Progenitor cell of endocrine pancreas (in vitro differentiated cells): ENCODE measurements around the gene CACNB4. TPM values are rescaled to one million over a fixed set of nuclear protein-coding genes. Genes with fewer than 3 reads are reported as not detected.

Experiments
- DNase-seq: peaks from one replicate; pipeline ENCODE4 v3.0.0; 2021; ENCODE audit warnings: low spot score; ENCODE audit not compliant: unreplicated experiment
- H3K27ac Mint-ChIP-seq: 2 replicates; pipeline ENCODE4 v1.8.0; 2021; ENCODE audit warnings: mild to moderate bottlenecking, moderate library complexity, mixed read lengths
- H3K27me3 Mint-ChIP-seq: 2 replicates; pipeline ENCODE4 v1.8.0; 2021; ENCODE audit warnings: mixed read lengths
- H3K36me3 Mint-ChIP-seq: 2 replicates; pipeline ENCODE4 v1.8.0; 2022; ENCODE audit warnings: mixed read lengths; ENCODE audit not compliant: insufficient read depth
- H3K4me1 Mint-ChIP-seq: 2 replicates; pipeline ENCODE4 v1.8.0; 2021; ENCODE audit warnings: low read depth, mixed read lengths
- H3K4me3 Mint-ChIP-seq: 2 replicates; pipeline ENCODE4 v1.8.0; 2021; ENCODE audit warnings: low read depth, mild to moderate bottlenecking, moderate library complexity, mixed read lengths
- H3K9me3 Mint-ChIP-seq: 2 replicates; pipeline ENCODE4 v1.8.0; 2021; ENCODE audit warnings: low read depth, mixed read lengths
- total RNA-seq: library from RNA; stranded (reverse); gene quantifications from 2 replicates; pipeline ENCODE4 v1.2.1, GENCODE V29; 2021
- TF ChIP-seq, protein P1 (sequence below): fragments of 200-600 bp; sonication (generic); IDR thresholded peaks from one replicate; pipeline ENCODE4 v1.5.0; 2021; ENCODE audit warnings: antibody characterized with exemption, mild to moderate bottlenecking; ENCODE audit not compliant: unreplicated experiment

The CACNB4 gene
- total RNA-seq, 1 donor from 2014 or later: 2.5 TPM

GRCh38 chr2:152071092-152071491 lies 27.8 kb downstream of the CACNB4 start:
- H3K4me3 Mint-ChIP-seq: no peak overlapping the region
- no peak overlapping the region for H3K27ac Mint-ChIP-seq
- no peaks in the 10 kb centered on the region for H3K36me3 Mint-ChIP-seq
- H3K9me3 Mint-ChIP-seq: no peaks in the 10 kb centered on the region
- H3K27me3 Mint-ChIP-seq: no peaks in the 10 kb centered on the region
- DNase-seq: no peak
- H3K4me1 Mint-ChIP-seq: peaks cover 1% of the 10 kb centered on the region
- TF ChIP-seq, protein P1, sequence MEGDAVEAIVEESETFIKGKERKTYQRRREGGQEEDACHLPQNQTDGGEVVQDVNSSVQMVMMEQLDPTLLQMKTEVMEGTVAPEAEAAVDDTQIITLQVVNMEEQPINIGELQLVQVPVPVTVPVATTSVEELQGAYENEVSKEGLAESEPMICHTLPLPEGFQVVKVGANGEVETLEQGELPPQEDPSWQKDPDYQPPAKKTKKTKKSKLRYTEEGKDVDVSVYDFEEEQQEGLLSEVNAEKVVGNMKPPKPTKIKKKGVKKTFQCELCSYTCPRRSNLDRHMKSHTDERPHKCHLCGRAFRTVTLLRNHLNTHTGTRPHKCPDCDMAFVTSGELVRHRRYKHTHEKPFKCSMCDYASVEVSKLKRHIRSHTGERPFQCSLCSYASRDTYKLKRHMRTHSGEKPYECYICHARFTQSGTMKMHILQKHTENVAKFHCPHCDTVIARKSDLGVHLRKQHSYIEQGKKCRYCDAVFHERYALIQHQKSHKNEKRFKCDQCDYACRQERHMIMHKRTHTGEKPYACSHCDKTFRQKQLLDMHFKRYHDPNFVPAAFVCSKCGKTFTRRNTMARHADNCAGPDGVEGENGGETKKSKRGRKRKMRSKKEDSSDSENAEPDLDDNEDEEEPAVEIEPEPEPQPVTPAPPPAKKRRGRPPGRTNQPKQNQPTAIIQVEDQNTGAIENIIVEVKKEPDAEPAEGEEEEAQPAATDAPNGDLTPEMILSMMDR: no peak

- H3K27me3 Mint-ChIP-seq: no peaks in the 10 kb centered on the region
- H3K4me3 Mint-ChIP-seq: no peak overlapping the region
- no peaks in the 10 kb centered on the region for H3K4me1 Mint-ChIP-seq
- no peaks in the 10 kb centered on the region for H3K36me3 Mint-ChIP-seq
- H3K27ac Mint-ChIP-seq: no peak overlapping the region
- TF ChIP-seq, protein P1: no peak
- no peaks in the 10 kb centered on the region for H3K9me3 Mint-ChIP-seq
- no peak for DNase-seq
Measured at GRCh38 chr2:152068226-152068625, 30.6 kb downstream of the CACNB4 start.

DNA sequence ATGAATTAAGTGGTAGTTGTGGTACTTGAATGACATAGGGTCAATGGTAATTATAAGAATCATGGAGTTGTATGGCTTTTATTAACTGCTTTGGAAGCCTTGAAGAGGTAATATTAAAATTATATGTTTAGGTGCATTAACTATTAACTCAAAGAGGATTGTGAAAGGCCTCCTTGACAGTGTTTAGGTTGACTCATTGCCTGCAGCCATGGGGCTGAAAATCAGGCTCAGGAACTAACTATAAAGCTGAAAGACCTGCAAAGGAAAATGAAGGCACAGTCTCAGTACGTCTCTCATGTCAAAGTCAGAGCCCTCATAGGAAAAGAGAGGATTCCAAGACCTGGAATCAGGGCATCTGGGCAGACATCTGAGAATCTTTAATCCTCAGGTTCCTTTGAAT lies 31.0 kb downstream of the CACNB4 start:
- no peak overlapping the region for H3K4me3 Mint-ChIP-seq

GRCh38 chr2:152065945-152066344 lies 32.9 kb downstream of the CACNB4 start:
- Mint-ChIP-seq H3K9me3 (no peaks in the 10 kb centered on the region), H3K36me3 (no peaks in the 10 kb centered on the region), H3K27ac (no peak overlapping the region), H3K27me3 (no peaks in the 10 kb centered on the region), H3K4me3 (no peak overlapping the region), H3K4me1 (no peaks in the 10 kb centered on the region)
- no peak for DNase-seq
- TF ChIP-seq, protein P1: no peak

More for the DNA sequence above, 31.0 kb downstream of the CACNB4 start:
- DNase-seq: no peak
- no peaks in the 10 kb centered on the region for H3K27me3 Mint-ChIP-seq
- no peak overlapping the region for H3K27ac Mint-ChIP-seq
- TF ChIP-seq, protein P1: no peak
- no peaks in the 10 kb centered on the region for H3K4me1 Mint-ChIP-seq
- no peaks in the 10 kb centered on the region for H3K9me3 Mint-ChIP-seq
- H3K36me3 Mint-ChIP-seq: no peaks in the 10 kb centered on the region

GRCh38 chr2:152064001-152064400 lies 34.8 kb downstream of the CACNB4 start:
- H3K27me3 Mint-ChIP-seq: no peaks in the 10 kb centered on the region
- no peaks in the 10 kb centered on the region for H3K36me3 Mint-ChIP-seq
- DNase-seq: no peak
- no peaks in the 10 kb centered on the region for H3K4me1 Mint-ChIP-seq
- no peak overlapping the region for H3K4me3 Mint-ChIP-seq
- no peak overlapping the region for H3K27ac Mint-ChIP-seq
- no peaks in the 10 kb centered on the region for H3K9me3 Mint-ChIP-seq
- TF ChIP-seq, protein P1: no peak
